Prostate gland (tissue), 2 donors: ENCODE measurements around the gene GALNS. TPM values are rescaled to one million over a fixed set of nuclear protein-coding genes. Genes with fewer than 3 reads are reported as not detected.

Experiments
- DNase-seq: peaks from one replicate; pipeline ENCODE4 v3.0.0-alpha.2; 2019; ENCODE audit warnings: low spot score
- H3K27ac ChIP-seq, 2 donors: fragments of 200-600 bp; sonication (generic); 2 replicates each; pipeline ENCODE4 v1.5.1; 2017 to 2019
- H3K27me3 ChIP-seq: fragments of 200-600 bp; sonication (generic); replicated peaks from 2 replicates; pipeline ENCODE4 v1.5.1; 2019; ENCODE audit not compliant: insufficient read depth
- H3K36me3 ChIP-seq, 2 donors: fragments of 200-600 bp; sonication (generic); 1 replicate in 1 of 2; 2 replicates in 1 of 2; pipeline versions ENCODE4 v1.5.1 to v1.8.1; 2017 to 2019
- H3K4me1 ChIP-seq: fragments of 200-600 bp; sonication (generic); replicated peaks from 2 replicates; pipeline ENCODE4 v1.5.1; 2019
- H3K4me3 ChIP-seq, 2 donors: fragments of 200-600 bp; sonication (generic); 2 replicates each; pipeline ENCODE4 v1.5.1; 2017 to 2019
- H3K9me3 ChIP-seq: fragments of 200-600 bp; sonication (generic); 2 replicates; pipeline ENCODE4 v1.5.1; 2017
- CTCF ChIP-seq, 4 experiments: fragments of 200-600 bp in 2 of 4; fragments of 450-650 bp in 2 of 4; sonication (generic) in 2 of 4; IDR thresholded peaks; 1 replicate in 3 of 4; 2 replicates in 1 of 4; pipeline ENCODE4 v1.5.1; 2016 to 2019; ENCODE audit warnings: antibody characterized with exemption in 4 of 4, mild to moderate bottlenecking in 2 of 4, moderate library complexity in 2 of 4
- POLR2A ChIP-seq: fragments of 450-650 bp; IDR thresholded peaks from one replicate; pipeline ENCODE4 v1.6.1; 2016; ENCODE audit warnings: antibody characterized with exemption, mild to moderate bottlenecking
- POLR2AphosphoS5 ChIP-seq: sonication (generic); formaldehyde crosslinking; IDR thresholded peaks from one replicate; pipeline ENCODE4 v1.6.1; 2017; ENCODE audit warnings: antibody characterized with exemption
- WGBS: methylation state at CpG from one replicate; pipeline ENCODE4 v1.1.5; 2018; 5-methylcytosine and 5-hydroxymethylcytosine counted together
- intact Hi-C: fragments of 100-400 bp; cut with DNase I; formaldehyde crosslinking; loops from one replicate; pipeline ENCODE4 v1.14.2; 2022
- total RNA-seq, 2 donors: library from RNA; depleted of rRNA; stranded (reverse); fragments of >200 nt; gene quantifications; one replicate each; pipeline ENCODE4 v1.1.0, GENCODE V29; 2016

Gene GALNS
- total RNA-seq, 2 donors from 2014 or later, result 20.4 to 75.1 TPM

- no peaks in the 10 kb centered on the region for H3K9me3 ChIP-seq
- no peak for TF ChIP-seq POLR2AphosphoS5
- no peak for TF ChIP-seq CTCF (IDR thresholded peaks at IDR 0.05)
- no peak for TF ChIP-seq POLR2A
- no peak overlapping the region for H3K4me3 ChIP-seq
- intact Hi-C loops, result no loop called here
- no peaks in the 10 kb centered on the region for H3K27me3 ChIP-seq
- H3K4me1 ChIP-seq, result no peaks in the 10 kb centered on the region
- no peak overlapping the region for H3K27ac ChIP-seq
- peaks cover 0 to 8% of the 10 kb centered on the region in 2 donors for H3K36me3 ChIP-seq
- 90% methylated on average over 20 of the region's 20 CpGs for WGBS
- DNase-seq, result no peak
Measured at GRCh38 chr16:88820385-88821025, 36.2 kb downstream of the GALNS start.

- no peaks in the 10 kb centered on the region for H3K4me1 ChIP-seq
- H3K9me3 ChIP-seq, result no peaks in the 10 kb centered on the region
- no peak for TF ChIP-seq POLR2A
- no peak for TF ChIP-seq POLR2AphosphoS5
- no peak for TF ChIP-seq CTCF (IDR thresholded peaks at IDR 0.05)
- no peak overlapping the region for H3K4me3 ChIP-seq
- H3K27me3 ChIP-seq, result no peaks in the 10 kb centered on the region
- intact Hi-C loops, result no loop called here
- no peak for DNase-seq
- WGBS, result 87% methylated on average over 16 of the region's 16 CpGs
- no peak overlapping the region for H3K27ac ChIP-seq
- peaks cover 0 to 8% of the 10 kb centered on the region in 2 donors for H3K36me3 ChIP-seq
Measured at GRCh38 chr16:88819126-88819525, 37.6 kb downstream of the GALNS start.

- no peaks in the 10 kb centered on the region for H3K9me3 ChIP-seq
- TF ChIP-seq POLR2AphosphoS5 (no peak), CTCF (IDR thresholded peaks at IDR 0.05) (no peak)
- H3K27me3 ChIP-seq, result no peaks in the 10 kb centered on the region
- H3K4me3 ChIP-seq, result no peak overlapping the region
- no peak overlapping the region for H3K27ac ChIP-seq
- H3K4me1 ChIP-seq, result no peaks in the 10 kb centered on the region
- H3K36me3 ChIP-seq, result peaks cover 0 to 8% of the 10 kb centered on the region in 2 donors
- 69% methylated on average over 18 of the region's 18 CpGs for whole genome bisulfite sequencing
- DNase-seq, result no peak
- intact Hi-C loops, result no loop called here
Measured at GRCh38 chr16:88818575-88818874, 38.2 kb downstream of the GALNS start.

- Histone ChIP-seq H3K36me3 (peaks cover 0 to 8% of the 10 kb centered on the region in 2 donors), H3K4me1 (no peaks in the 10 kb centered on the region), H3K4me3 (no peak overlapping the region), H3K9me3 (no peaks in the 10 kb centered on the region), H3K27ac (no peak overlapping the region), H3K27me3 (no peaks in the 10 kb centered on the region)
- WGBS, result 85% methylated on average over 32 of the region's 40 CpGs
- no peak for DNase-seq
- intact Hi-C loops, result no loop called here
- no peak for TF ChIP-seq POLR2A
- TF ChIP-seq POLR2AphosphoS5, result no peak
- TF ChIP-seq CTCF (IDR thresholded peaks at IDR 0.05), result no peak
Measured at GRCh38 chr16:88817785-88818574, 38.8 kb downstream of the GALNS start.
